Measurements from ENCODE around the gene TTI1. TPM values are rescaled to one million over a fixed set of nuclear protein-coding genes. Genes with fewer than 3 reads are reported as not detected.

The TTI1 gene
- total and polyA plus RNA-seq, 2 experiments from 2014 or later: 15.1 TPM

DNA sequence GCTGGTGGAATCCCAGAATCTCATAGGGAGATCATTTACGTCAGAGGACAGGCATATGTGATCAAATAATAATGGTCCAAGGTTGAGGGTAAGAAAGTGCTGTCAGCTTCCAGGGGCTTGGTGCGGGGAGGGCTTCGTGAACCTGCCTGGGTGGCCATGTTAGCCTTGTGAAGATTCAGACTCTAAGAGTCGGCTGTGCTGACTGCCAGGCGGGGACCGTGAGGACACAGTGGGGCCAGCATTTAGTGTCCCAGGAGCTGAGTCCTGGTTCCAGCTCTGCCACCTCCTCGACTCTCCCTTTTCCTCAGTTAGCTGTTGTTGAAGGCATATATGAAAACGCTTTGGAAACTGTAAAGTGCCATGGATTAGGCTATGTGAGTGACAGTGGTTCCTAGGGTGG is 96.8 kb downstream of the TTI1 start:
- WGBS (ENCODE audit: low lambda C conversion rate, missing lambda C conversion rate): 85% methylated on average over 8 of the region's 8 CpGs
- no peaks in the 10 kb centered on the region for H3K4me1 ChIP-seq (ENCODE audit: insufficient read depth)
- H3K27me3 ChIP-seq: no peaks in the 10 kb centered on the region
- H4K20me1 ChIP-seq (ENCODE audit: insufficient read depth, poor library complexity, severe bottlenecking): no peaks in the 10 kb centered on the region
- no peak overlapping the region for H3K27ac ChIP-seq
- H3K79me2 ChIP-seq: no peaks in the 10 kb centered on the region
- H2AFZ ChIP-seq: no peak overlapping the region
- H3K9me2 ChIP-seq (replicated peaks; ENCODE audit: insufficient read depth): no peaks in the 10 kb centered on the region
- TF ChIP-seq, protein P1, sequence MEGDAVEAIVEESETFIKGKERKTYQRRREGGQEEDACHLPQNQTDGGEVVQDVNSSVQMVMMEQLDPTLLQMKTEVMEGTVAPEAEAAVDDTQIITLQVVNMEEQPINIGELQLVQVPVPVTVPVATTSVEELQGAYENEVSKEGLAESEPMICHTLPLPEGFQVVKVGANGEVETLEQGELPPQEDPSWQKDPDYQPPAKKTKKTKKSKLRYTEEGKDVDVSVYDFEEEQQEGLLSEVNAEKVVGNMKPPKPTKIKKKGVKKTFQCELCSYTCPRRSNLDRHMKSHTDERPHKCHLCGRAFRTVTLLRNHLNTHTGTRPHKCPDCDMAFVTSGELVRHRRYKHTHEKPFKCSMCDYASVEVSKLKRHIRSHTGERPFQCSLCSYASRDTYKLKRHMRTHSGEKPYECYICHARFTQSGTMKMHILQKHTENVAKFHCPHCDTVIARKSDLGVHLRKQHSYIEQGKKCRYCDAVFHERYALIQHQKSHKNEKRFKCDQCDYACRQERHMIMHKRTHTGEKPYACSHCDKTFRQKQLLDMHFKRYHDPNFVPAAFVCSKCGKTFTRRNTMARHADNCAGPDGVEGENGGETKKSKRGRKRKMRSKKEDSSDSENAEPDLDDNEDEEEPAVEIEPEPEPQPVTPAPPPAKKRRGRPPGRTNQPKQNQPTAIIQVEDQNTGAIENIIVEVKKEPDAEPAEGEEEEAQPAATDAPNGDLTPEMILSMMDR (IDR thresholded peaks at IDR 0.05; ENCODE audit: poor library complexity): no peak
- TF ChIP-seq EZH2phosphoT487 (IDR thresholded peaks at IDR 0.05; ENCODE audit: low read depth, severe bottlenecking, unreplicated experiment) (no peak), EZH2 (IDR thresholded peaks at IDR 0.05; ENCODE audit: borderline replicate concordance) (no peak)
- DNase-seq (ENCODE audit: low spot score): no peak
- H3K9me3 ChIP-seq (ENCODE audit: low read depth): no peaks in the 10 kb centered on the region
- H3K4me2 ChIP-seq: no peak overlapping the region
- H3K4me3 ChIP-seq: no peak overlapping the region
- no peaks in the 10 kb centered on the region for H3K36me3 ChIP-seq (replicated peaks; ENCODE audit: insufficient read depth, low read depth)

DNA sequence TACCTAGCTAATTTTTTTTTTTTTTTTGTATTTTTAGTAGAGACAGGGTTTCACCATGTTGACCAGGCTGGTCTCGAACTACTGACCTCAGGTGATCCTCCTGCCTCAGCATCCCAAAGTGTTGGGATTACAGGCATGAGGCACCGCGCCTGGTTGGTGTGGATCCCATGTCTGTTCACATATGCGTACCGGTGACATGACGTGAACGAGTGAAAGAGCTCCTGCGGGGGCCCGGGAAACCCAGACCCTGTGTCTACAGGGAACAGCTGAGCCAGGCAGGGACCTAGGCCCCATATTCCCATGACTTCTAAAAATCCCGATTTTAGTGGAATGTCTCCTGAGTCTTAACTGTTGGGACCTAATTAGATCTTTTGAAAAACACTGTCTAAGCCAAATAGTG is 97.2 kb downstream of the TTI1 start:
- Histone ChIP-seq H2AFZ (no peak overlapping the region), H3K4me2 (no peak overlapping the region), H3K9me2 (replicated peaks; ENCODE audit: insufficient read depth) (no peaks in the 10 kb centered on the region), H3K27ac (no peak overlapping the region), H3K36me3 (replicated peaks; ENCODE audit: insufficient read depth, low read depth) (no peaks in the 10 kb centered on the region), H4K20me1 (ENCODE audit: insufficient read depth, poor library complexity, severe bottlenecking) (no peaks in the 10 kb centered on the region), H3K4me1 (ENCODE audit: insufficient read depth) (no peaks in the 10 kb centered on the region), H3K9me3 (ENCODE audit: low read depth) (no peaks in the 10 kb centered on the region), H3K79me2 (no peaks in the 10 kb centered on the region), H3K4me3 (no peak overlapping the region), H3K27me3 (no peaks in the 10 kb centered on the region)
- no peak for DNase-seq (ENCODE audit: low spot score)
- TF ChIP-seq EZH2 (IDR thresholded peaks at IDR 0.05; ENCODE audit: borderline replicate concordance): no peak
- TF ChIP-seq, protein P1 (IDR thresholded peaks at IDR 0.05; ENCODE audit: poor library complexity): no peak
- no peak for TF ChIP-seq EZH2phosphoT487 (IDR thresholded peaks at IDR 0.05; ENCODE audit: low read depth, severe bottlenecking, unreplicated experiment)
- WGBS (ENCODE audit: low lambda C conversion rate, missing lambda C conversion rate): 93% methylated on average over 10 of the region's 10 CpGs

DNA sequence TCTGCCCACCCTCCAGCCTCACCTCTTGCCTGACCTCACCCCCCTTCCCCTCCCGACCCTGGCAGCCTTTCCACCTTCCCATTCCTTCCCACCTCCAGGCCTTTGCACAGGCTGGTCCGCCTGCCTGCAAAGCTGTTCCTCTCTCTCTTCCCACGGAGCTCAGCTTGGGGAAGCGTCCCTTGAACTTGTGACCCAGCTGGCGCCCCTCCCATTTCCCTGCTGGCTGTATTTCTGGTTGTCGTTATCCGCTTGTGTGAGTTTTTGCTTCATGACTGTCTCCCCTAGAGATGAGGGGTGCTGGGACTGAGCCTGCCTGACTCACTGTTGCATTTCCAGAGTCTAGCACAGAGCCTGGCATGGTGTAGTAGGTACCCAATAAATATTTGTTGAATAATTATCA is 97.8 kb downstream of the TTI1 start:
- H3K4me3 ChIP-seq: no peak overlapping the region
- H3K36me3 ChIP-seq (replicated peaks; ENCODE audit: insufficient read depth, low read depth): no peaks in the 10 kb centered on the region
- WGBS (ENCODE audit: low lambda C conversion rate, missing lambda C conversion rate): 68% methylated on average over 7 of the region's 7 CpGs
- no peaks in the 10 kb centered on the region for H3K79me2 ChIP-seq
- no peak overlapping the region for H2AFZ ChIP-seq
- H3K9me3 ChIP-seq (ENCODE audit: low read depth): no peaks in the 10 kb centered on the region
- no peaks in the 10 kb centered on the region for H3K27me3 ChIP-seq
- no peaks in the 10 kb centered on the region for H3K9me2 ChIP-seq (replicated peaks; ENCODE audit: insufficient read depth)
- no peaks in the 10 kb centered on the region for H3K4me1 ChIP-seq (ENCODE audit: insufficient read depth)
- H4K20me1 ChIP-seq (ENCODE audit: insufficient read depth, poor library complexity, severe bottlenecking): no peaks in the 10 kb centered on the region
- H3K4me2 ChIP-seq: no peak overlapping the region
- no peak for DNase-seq (ENCODE audit: low spot score)
- no peak for TF ChIP-seq EZH2phosphoT487 (IDR thresholded peaks at IDR 0.05; ENCODE audit: low read depth, severe bottlenecking, unreplicated experiment)
- no peak for TF ChIP-seq EZH2 (IDR thresholded peaks at IDR 0.05; ENCODE audit: borderline replicate concordance)
- TF ChIP-seq, protein P1 (IDR thresholded peaks at IDR 0.05; ENCODE audit: poor library complexity): no peak
- H3K27ac ChIP-seq: no peak overlapping the region

All from hepatocyte (in vitro differentiated cells).